A549 (cell line): Measurements from ENCODE around the gene PTPRG. TPM values are rescaled to one million over a fixed set of nuclear protein-coding genes. Genes with fewer than 3 reads are reported as not detected.

Experiments
- ATAC-seq, 2 experiments: fragments of 200-7000 bp in 1 of 2; fragments of >200 bp in 1 of 2; cut with Nextera tagmentation in 1 of 2; cut with Tn5 transposase in 1 of 2; 3 replicates each; pipeline versions ENCODE4 v1.8.0 to v1.9.1; 2018 to 2020; ENCODE audit warnings: mild to moderate bottlenecking in 1 of 2, moderate library complexity in 1 of 2
- CTCF ChIA-PET: fragments of 300-600 bp; sonication (Branson Sonifier 250); formaldehyde crosslinking; extraction: SDS; loops from one replicate; lab custom pipeline; 2021; ENCODE audit warnings: antibody characterized with exemption, inconsistent platforms; lab: Yijun Ruan, JAX
- POLR2A ChIA-PET: fragments of 350-600 bp; formaldehyde crosslinking; extraction: SDS; loops from one replicate; lab custom pipeline; 2021; ENCODE audit warnings: antibody characterized with exemption, inconsistent platforms; lab: Yijun Ruan, JAX
- DNase-seq, 2 experiments: peaks; one replicate each; pipeline versions ENCODE4 v3.0.0 to v3.0.0-alpha.2; 2011 to 2016; ENCODE audit warnings: low read depth in 1 of 2, low spot score in 1 of 2
- FAIRE-seq: peaks from 2 replicates; lab custom pipeline; 2011; peaks lifted over from hg19 to GRCh38; lab: Jason Lieb, UNC
- H3K27ac ChIP-seq, 2 experiments: fragments of >200 bp; sonication (Bioruptor Twin); formaldehyde crosslinking; 3 replicates each; pipeline ENCODE4 v1.5.1; 2016 to 2017
- H3K4me1 ChIP-seq: fragments of >200 bp; sonication (Bioruptor Twin); formaldehyde crosslinking; 3 replicates; pipeline ENCODE4 v1.6.1; 2016
- H3K4me2 ChIP-seq: fragments of >200 bp; sonication (Bioruptor Twin); formaldehyde crosslinking; 3 replicates; pipeline ENCODE4 v1.6.1; 2016
- H3K4me3 ChIP-seq: fragments of >200 bp; sonication (Bioruptor Twin); formaldehyde crosslinking; 3 replicates; pipeline ENCODE4 v1.5.1; 2016
- H3K9me3 ChIP-seq: fragments of >200 bp; sonication (Bioruptor Twin); formaldehyde crosslinking; 3 replicates; pipeline ENCODE4 v1.6.1; 2016
- CBX8 ChIP-seq: fragments of 200-600 bp; sonication (generic); IDR thresholded peaks from 2 replicates; pipeline ENCODE4 v1.6.1; 2016
- CEBPB ChIP-seq, 2 experiments: fragments of >200 bp in 1 of 2; sonication (Bioruptor Twin) in 1 of 2; formaldehyde crosslinking in 1 of 2; IDR thresholded peaks; 2 replicates each; pipeline ENCODE4 v1.6.1; 2012 to 2016
- CHD4 ChIP-seq: fragments of 200-600 bp; sonication (generic); IDR thresholded peaks from 2 replicates; pipeline ENCODE4 v1.6.1; 2016; ENCODE audit warnings: antibody characterized with exemption, mild to moderate bottlenecking, borderline replicate concordance
- EHF ChIP-seq: fragments of 250-450 bp; sonication (Bioruptor Pico); IDR thresholded peaks from 2 replicates; pipeline ENCODE4 v1.5.0; 2020; ENCODE audit warnings: mild to moderate bottlenecking
- EP300 ChIP-seq, 2 experiments: fragments of >200 bp; sonication (Bioruptor Twin); formaldehyde crosslinking; IDR thresholded peaks; 2 replicates in 1 of 2; 3 replicates in 1 of 2; pipeline ENCODE4 v1.6.1; 2016 to 2017
- ESRRA ChIP-seq: fragments of 150-350 bp; IDR thresholded peaks from 2 replicates; pipeline ENCODE4 v1.6.1; 2014; ENCODE audit warnings: mild to moderate bottlenecking, low read length, borderline replicate concordance
- FOSB ChIP-seq: fragments of 250-450 bp; sonication (Bioruptor Pico); IDR thresholded peaks from 2 replicates; pipeline ENCODE4 v1.5.0; 2020; ENCODE audit warnings: mild to moderate bottlenecking, moderate library complexity
- FOSL2 ChIP-seq, 2 experiments: fragments of 450-650 bp in 1 of 2; fragments of >200 bp in 1 of 2; sonication (Bioruptor Twin) in 1 of 2; formaldehyde crosslinking; IDR thresholded peaks; 2 replicates each; pipeline versions ENCODE4 v1.5.0 to v1.6.1; 2016 to 2020; ENCODE audit warnings: mild to moderate bottlenecking in 1 of 2, moderate library complexity in 1 of 2
- HDAC2 ChIP-seq: fragments of 200-600 bp; sonication (generic); IDR thresholded peaks from 2 replicates; pipeline ENCODE4 v1.6.1; 2016
- HES2 ChIP-seq: fragments of >200 bp; sonication (Bioruptor Twin); formaldehyde crosslinking; IDR thresholded peaks from 2 replicates; pipeline ENCODE4 v1.6.1; 2016
- HOXB5 ChIP-seq: fragments of 250-450 bp; sonication (Bioruptor Pico); IDR thresholded peaks from 2 replicates; pipeline ENCODE4 v1.5.0; 2020; ENCODE audit warnings: mild to moderate bottlenecking, moderate library complexity
- JUN ChIP-seq, 2 experiments: fragments of >200 bp; sonication (Bioruptor Twin); formaldehyde crosslinking; IDR thresholded peaks; 2 replicates in 1 of 2; 3 replicates in 1 of 2; pipeline ENCODE4 v1.6.1; 2016 to 2017
- JUNB ChIP-seq: fragments of >200 bp; sonication (Bioruptor Twin); formaldehyde crosslinking; IDR thresholded peaks from 2 replicates; pipeline ENCODE4 v1.6.1; 2016
- KDM1A ChIP-seq: fragments of 200-600 bp; sonication (generic); IDR thresholded peaks from 2 replicates; pipeline ENCODE4 v1.6.1; 2016; ENCODE audit warnings: low read depth, mild to moderate bottlenecking
- KDM5A ChIP-seq: fragments of 200-600 bp; sonication (generic); IDR thresholded peaks from 2 replicates; pipeline ENCODE4 v1.6.1; 2016; ENCODE audit warnings: antibody characterized with exemption, mild to moderate bottlenecking
- MAFK ChIP-seq: fragments of 450-650 bp; IDR thresholded peaks from 2 replicates; pipeline ENCODE4 v1.6.1; 2014; ENCODE audit not compliant: partially characterized antibody
- MYC ChIP-seq: IDR thresholded peaks from 2 replicates; pipeline ENCODE4 v1.6.1; 2012; ENCODE audit warnings: mild to moderate bottlenecking, inconsistent platforms, low read length, improper control_type of control experiment, borderline replicate concordance
- NR3C1 ChIP-seq: fragments of >200 bp; sonication (Bioruptor Twin); formaldehyde crosslinking; IDR thresholded peaks from 3 replicates; pipeline ENCODE4 v1.6.1; 2017
- PHF8 ChIP-seq: fragments of 200-600 bp; sonication (generic); IDR thresholded peaks from 2 replicates; pipeline ENCODE4 v1.6.1; 2016; ENCODE audit warnings: low read depth, mild to moderate bottlenecking, antibody characterized with exemption, moderate library complexity, borderline replicate concordance
- POLR2AphosphoS2 ChIP-seq: conservative IDR thresholded peaks from 2 replicates; pipeline ENCODE4 v1.6.1; 2012; ENCODE audit warnings: low read length, improper control_type of control experiment, inconsistent platforms
- RFX5 ChIP-seq: fragments of 450-650 bp; IDR thresholded peaks from 2 replicates; pipeline ENCODE4 v1.7.1; 2014; ENCODE audit warnings: antibody characterized with exemption, mild to moderate bottlenecking, moderate library complexity
- SMC3 ChIP-seq: fragments of >200 bp; sonication (Bioruptor Twin); formaldehyde crosslinking; IDR thresholded peaks from 3 replicates; pipeline ENCODE4 v1.6.1; 2018; ENCODE audit warnings: inconsistent platforms
- SREBF2 ChIP-seq: fragments of 450-650 bp; IDR thresholded peaks from 2 replicates; pipeline ENCODE4 v1.6.1; 2014; ENCODE audit warnings: mild to moderate bottlenecking, moderate library complexity
- TP53 ChIP-seq: fragments of 250-450 bp; sonication (Bioruptor Pico); IDR thresholded peaks from 2 replicates; pipeline ENCODE4 v1.5.0; 2021; ENCODE audit warnings: mild to moderate bottlenecking, moderate library complexity
- ZFP36 ChIP-seq: fragments of 450-650 bp; IDR thresholded peaks from 2 replicates; pipeline ENCODE4 v1.6.1; 2014; ENCODE audit warnings: borderline replicate concordance; ENCODE audit not compliant: partially characterized antibody
- ZNF302 ChIP-seq: fragments of 250-450 bp; sonication (Bioruptor Pico); IDR thresholded peaks from 2 replicates; pipeline ENCODE4 v1.9.0; 2021; ENCODE audit warnings: inconsistent platforms, mild to moderate bottlenecking, moderate library complexity
- ZSCAN20 ChIP-seq: fragments of 250-450 bp; sonication (Bioruptor Pico); IDR thresholded peaks from 2 replicates; pipeline ENCODE4 v1.8.0; 2022; ENCODE audit warnings: mild to moderate bottlenecking, moderate library complexity
- WGBS: methylation state at CpG from one replicate; pipeline ENCODE4 v1.1.6; 2017; ENCODE audit errors: missing lambda C conversion rate; 5-methylcytosine and 5-hydroxymethylcytosine counted together
- polyA plus RNA-seq, 4 experiments: library from polyadenylated mRNA; depleted of rRNA in 3 of 4; stranded (reverse); fragments of >200 nt; fragmentation: RNase III in 1 of 4; extraction: RNeasy Plus Mini Kit Qiagen cat#74134 plus additional on column Dnase treatment in 1 of 4; gene quantifications; 2 replicates in 3 of 4; 3 replicates in 1 of 4; pipeline ENCODE4 v1.2.3, GENCODE V29; 2011 to 2017
- TF ChIP-seq, protein P1 (sequence below): fragments of 250-450 bp; sonication (Bioruptor Pico); IDR thresholded peaks from 2 replicates; pipeline ENCODE4 v1.5.0; 2021; ENCODE audit warnings: mild to moderate bottlenecking, moderate library complexity, borderline replicate concordance

Gene PTPRG
- polyA plus RNA-seq, 2 of the 4 experiments (the other 2 are of a cell fraction) = 4.5 to 4.8 TPM

DNA sequence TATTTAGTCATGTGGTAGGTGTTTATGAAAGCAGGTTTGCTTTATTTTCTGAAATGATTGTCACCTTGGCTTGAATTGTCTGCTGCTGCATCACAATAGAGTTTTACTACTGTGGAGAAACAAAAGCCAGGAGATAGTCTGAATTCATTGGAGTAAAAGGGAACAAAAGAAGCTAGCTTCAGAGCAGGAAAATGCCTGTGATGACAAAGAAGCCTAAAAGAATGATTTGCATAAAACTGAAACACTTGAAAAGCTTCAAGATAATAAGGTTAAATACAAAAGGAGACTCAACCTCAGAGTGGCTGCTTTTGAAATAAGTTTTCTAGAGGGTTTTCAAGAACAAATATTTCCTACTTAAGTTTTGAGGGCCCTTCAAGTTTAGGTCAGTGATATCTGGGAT lies 138.3 kb downstream of the PTPRG start:
- Histone ChIP-seq H3K9me3 (no peaks in the 10 kb centered on the region), H3K4me3 (no peak overlapping the region), H3K4me1 (no peaks in the 10 kb centered on the region), H3K27ac (no peak overlapping the region), H3K4me2 (no peak overlapping the region)
- FAIRE-seq (no peak), ATAC-seq (no peak), DNase-seq (no peak)
- POLR2A ChIA-PET = no interaction called here
- CTCF ChIA-PET = no interaction called here
- TF ChIP-seq HDAC2 = no peak

- no peak for ATAC-seq
- Histone ChIP-seq H3K4me2 (no peak overlapping the region), H3K9me3 (no peaks in the 10 kb centered on the region), H3K27ac (no peak overlapping the region), H3K4me1 (no peaks in the 10 kb centered on the region), H3K4me3 (no peak overlapping the region)
- 38% methylated on average over 1 of the region's 1 CpG for WGBS
- DNase-seq = no peak
- no peak for FAIRE-seq
- no peak for TF ChIP-seq CHD4
- no peak for TF ChIP-seq NR3C1
- no peak for TF ChIP-seq ZNF302
- TF ChIP-seq, protein P1, sequence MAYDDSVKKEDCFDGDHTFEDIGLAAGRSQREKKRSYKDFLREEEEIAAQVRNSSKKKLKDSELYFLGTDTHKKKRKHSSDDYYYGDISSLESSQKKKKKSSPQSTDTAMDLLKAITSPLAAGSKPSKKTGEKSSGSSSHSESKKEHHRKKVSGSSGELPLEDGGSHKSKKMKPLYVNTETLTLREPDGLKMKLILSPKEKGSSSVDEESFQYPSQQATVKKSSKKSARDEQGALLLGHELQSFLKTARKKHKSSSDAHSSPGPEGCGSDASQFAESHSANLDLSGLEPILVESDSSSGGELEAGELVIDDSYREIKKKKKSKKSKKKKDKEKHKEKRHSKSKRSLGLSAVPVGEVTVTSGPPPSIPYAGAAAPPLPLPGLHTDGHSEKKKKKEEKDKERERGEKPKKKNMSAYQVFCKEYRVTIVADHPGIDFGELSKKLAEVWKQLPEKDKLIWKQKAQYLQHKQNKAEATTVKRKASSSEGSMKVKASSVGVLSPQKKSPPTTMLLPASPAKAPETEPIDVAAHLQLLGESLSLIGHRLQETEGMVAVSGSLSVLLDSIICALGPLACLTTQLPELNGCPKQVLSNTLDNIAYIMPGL (CRISPR knock-in tag) = no peak
- TF ChIP-seq ZSCAN20 = no peak
- no peak for TF ChIP-seq CBX8
- TF ChIP-seq EHF (CRISPR knock-in tag) = no peak
- no peak for TF ChIP-seq TP53
- no peak for TF ChIP-seq MAFK
- TF ChIP-seq SREBF2 = no peak
- TF ChIP-seq MYC = no peak
- TF ChIP-seq RFX5 = no peak
- TF ChIP-seq CEBPB (IDR thresholded peaks at IDR 0.05) = no peak
- TF ChIP-seq JUN (IDR thresholded peaks at IDR 0.05) = no peak
- CTCF ChIA-PET = no interaction called here
- POLR2A ChIA-PET = no interaction called here
These were observed 139.6 kb downstream of the PTPRG start for GRCh38 chr3:61701011-61701410.

DNA sequence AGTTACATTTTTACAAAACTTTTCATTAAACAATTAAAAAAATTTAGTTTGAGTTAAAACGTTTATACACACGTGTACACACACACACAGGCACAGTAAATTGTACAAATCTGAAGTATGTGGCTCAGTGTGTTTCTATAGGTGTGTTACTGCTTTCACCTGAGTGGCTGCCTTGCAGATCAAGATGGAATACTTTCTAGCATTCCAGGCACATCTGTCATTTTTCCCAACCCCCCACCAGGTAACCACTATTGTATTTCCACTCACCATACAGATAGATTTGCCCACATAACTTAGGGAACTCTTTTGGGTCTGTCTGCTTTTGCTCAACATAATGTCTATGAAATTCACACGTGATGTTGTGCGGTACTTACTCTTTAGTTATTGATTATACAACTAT lies 141.1 kb downstream of the PTPRG start:
- no peaks in the 10 kb centered on the region for H3K4me1 ChIP-seq
- no peak overlapping the region for H3K4me3 ChIP-seq
- DNase-seq (no peak), FAIRE-seq (no peak), ATAC-seq (no peak)
- CTCF ChIA-PET = no interaction called here
- no peaks in the 10 kb centered on the region for H3K9me3 ChIP-seq
- no peak overlapping the region for H3K27ac ChIP-seq
- POLR2A ChIA-PET = no interaction called here
- no peak overlapping the region for H3K4me2 ChIP-seq
- 39% methylated on average over 4 of the region's 4 CpGs for WGBS
- TF ChIP-seq HES2 (no peak), ZFP36 (no peak), FOSL2 (IDR thresholded peaks at IDR 0.05) (no peak), FOSL2 (CRISPR knock-in tag; IDR thresholded peaks at IDR 0.05) (no peak), JUN (IDR thresholded peaks at IDR 0.05) (no peak), CHD4 (no peak)

GRCh38 chr3:61704807-61705206 lies 143.4 kb downstream of the PTPRG start:
- POLR2A ChIA-PET = no interaction called here
- no peak for TF ChIP-seq PHF8
- no peak for TF ChIP-seq EP300 (IDR thresholded peaks at IDR 0.05)
- TF ChIP-seq JUNB = no peak
- no peak for TF ChIP-seq POLR2AphosphoS2
- TF ChIP-seq, protein P1 (CRISPR knock-in tag) = no peak
- TF ChIP-seq KDM5A = no peak
- no peak for TF ChIP-seq KDM1A
- no peak for TF ChIP-seq ESRRA
- no peak for TF ChIP-seq FOSB
- no peak for TF ChIP-seq HOXB5
- TF ChIP-seq JUN (IDR thresholded peaks at IDR 0.05) = no peak
- no peak for TF ChIP-seq RFX5
- no peak for TF ChIP-seq SMC3

More at GRCh38 chr3:61704807-61705206, 143.4 kb downstream of the PTPRG start:
- no peak overlapping the region for H3K27ac ChIP-seq
- WGBS = 41% methylated on average over 2 of the region's 2 CpGs
- FAIRE-seq (no peak), DNase-seq (no peak), ATAC-seq (no peak)
- no peaks in the 10 kb centered on the region for H3K4me1 ChIP-seq
- CTCF ChIA-PET = no interaction called here
- no peak overlapping the region for H3K4me3 ChIP-seq
- H3K4me2 ChIP-seq = no peak overlapping the region
- H3K9me3 ChIP-seq = no peaks in the 10 kb centered on the region
